ENCODE results near the gene PNLIPRP2.

PNLIPRP2 gene

DNA sequence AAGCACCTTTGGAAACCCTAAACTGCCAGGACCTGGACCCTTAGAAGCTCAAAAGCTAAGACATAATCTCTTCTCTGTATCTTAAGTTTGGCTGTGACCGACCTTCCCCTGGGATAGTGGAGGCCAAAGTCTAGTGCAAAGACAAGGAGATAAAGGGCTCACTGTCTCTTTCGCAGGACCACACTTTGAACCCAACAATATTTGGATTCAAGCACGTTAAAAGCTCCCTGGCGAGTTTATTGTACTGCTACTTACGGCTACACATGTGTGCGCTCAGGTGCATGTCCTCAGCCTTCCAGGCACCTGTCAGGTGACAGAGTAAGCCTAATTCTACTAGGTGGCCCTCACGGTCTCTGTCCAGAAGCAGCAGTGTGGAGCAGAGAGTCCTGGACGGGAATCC lies 55.9 kb downstream of the PNLIPRP2 start:
- in situ Hi-C loops (cut with HindIII; ENCODE audit: low sequenced_read_pairs): no loop called here

DNA sequence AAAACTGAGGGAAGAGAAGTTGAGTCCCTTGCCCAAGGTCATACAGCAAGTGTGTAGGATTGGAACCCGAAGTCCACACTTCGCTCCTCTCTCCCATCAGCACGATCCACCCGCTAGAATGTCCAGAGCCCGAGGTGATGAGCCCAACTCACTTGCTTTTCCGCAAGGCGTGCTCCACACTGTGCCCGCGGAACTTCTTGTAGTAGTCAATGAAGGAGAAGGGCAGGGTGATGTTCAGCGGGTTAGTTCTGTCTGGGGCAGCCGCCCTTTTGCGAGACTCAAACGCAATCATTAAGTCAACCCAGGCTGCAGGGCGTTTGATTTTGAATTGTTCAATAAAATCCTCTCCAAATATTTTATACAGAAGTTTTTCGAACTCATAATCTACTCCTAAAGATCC lies 58.6 kb downstream of the PNLIPRP2 start:
- in situ Hi-C loops (cut with HindIII; ENCODE audit: low sequenced_read_pairs): no loop called here

DNA sequence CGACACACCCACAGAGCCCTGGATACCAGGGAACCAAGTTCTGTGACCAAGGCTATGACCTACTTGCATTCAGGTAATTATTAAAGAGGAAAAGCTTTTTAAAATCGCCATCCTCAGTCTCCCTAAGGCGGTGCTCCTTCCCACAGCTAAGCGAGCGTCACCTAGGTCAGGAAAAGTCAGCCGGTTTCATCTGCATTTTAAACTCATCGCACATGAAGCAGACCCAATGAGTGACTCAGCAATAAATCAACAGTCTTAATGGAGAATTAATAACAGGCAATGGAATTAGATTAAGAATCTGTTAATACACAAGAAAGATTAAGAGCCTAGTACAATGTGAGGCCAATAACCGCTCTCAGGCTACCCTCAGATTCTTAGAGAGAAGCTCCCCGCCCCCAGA lies 62.4 kb downstream of the PNLIPRP2 start:
- in situ Hi-C loops (cut with HindIII; ENCODE audit: low sequenced_read_pairs): no loop called here

DNA sequence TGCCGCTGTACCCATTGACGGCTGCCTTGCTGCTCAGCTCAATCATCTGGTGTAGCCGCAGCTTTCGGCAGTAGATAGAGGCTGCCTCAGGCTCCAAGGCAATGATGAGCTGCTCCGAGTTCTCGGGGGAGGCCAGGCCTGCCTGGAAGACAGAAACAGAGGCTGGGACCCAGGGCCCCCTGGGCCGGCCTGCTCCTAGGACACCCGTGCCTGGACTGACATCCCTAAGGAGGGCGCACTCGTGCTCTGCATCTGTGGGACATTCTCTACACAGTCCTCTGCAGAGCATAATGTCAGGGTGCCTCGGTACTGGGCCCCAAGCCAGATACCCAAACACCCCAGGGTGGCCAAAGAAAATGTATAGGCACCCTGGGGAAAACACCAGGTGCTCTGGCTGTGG lies 63.1 kb downstream of the PNLIPRP2 start:
- in situ Hi-C loops (cut with HindIII; ENCODE audit: low sequenced_read_pairs): no loop called here

DNA sequence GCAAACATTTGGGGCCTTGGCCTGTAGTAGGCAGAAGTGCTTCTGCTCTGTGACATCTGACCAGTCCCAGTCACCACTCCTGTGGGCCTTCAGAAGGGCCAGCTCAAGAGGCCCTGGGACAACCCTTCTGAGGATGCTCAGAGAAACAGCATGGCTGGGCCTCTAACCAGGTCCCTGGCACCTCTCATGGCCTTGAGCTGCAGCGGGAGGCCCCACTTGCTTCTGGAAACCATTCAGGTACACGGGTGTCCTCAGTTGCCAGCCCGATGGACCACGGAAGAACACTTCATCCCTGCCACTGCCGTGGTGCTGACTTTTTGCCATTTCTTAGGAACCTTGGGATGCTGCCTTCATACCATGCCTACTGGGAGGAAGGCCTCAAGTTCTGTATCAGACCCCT lies 64.0 kb downstream of the PNLIPRP2 start:
- in situ Hi-C loops (cut with HindIII; ENCODE audit: low sequenced_read_pairs): loop anchor here (5.0 kb wide), 2 partner anchors 93 to 208 kb away; no protein-coding TSS in a partner anchor

DNA sequence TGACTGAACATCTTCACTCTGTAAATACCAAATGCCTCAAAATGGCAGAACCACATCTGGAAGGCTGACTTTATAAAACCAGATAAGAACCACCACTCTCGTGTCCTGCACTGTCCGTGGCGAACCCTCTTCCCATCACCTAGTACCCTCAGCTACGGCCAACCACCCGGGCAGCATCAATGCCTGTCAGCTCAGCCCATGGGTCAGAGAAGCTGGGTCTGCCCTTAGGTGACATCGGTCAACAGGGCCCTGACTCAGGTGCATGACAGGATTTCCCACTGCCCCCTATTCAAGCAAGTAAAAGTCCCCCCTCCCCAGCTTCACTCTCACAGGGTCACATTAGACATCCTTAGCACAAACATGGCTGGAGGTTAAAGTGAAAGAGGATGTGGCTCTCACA lies 65.1 kb downstream of the PNLIPRP2 start:
- in situ Hi-C loops (cut with HindIII; ENCODE audit: low sequenced_read_pairs): loop anchor here (5.0 kb wide), 2 partner anchors 91 to 206 kb away; no protein-coding TSS in a partner anchor

DNA sequence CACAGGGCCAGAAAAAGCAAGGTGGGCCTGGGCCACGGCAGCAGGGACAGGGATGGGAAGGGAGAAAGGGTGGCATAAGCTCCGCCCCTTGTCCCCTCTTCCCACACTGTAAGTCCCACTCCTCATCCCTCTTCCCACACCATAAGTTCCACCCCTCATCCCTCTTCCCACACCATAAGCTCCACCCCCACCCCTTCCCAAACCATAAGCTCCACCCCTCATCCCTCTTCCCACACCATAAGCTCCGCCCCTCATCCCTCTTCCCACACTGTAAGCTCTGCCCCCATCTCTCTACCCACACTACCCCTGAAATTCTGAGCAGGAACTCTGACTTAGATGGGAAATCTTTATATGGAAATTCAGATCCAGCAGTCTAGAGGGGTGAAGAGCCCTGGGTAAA lies 65.9 kb downstream of the PNLIPRP2 start:
- in situ Hi-C loops (cut with HindIII; ENCODE audit: low sequenced_read_pairs): loop anchor here (5.0 kb wide), 2 partner anchors 91 to 206 kb away; no protein-coding TSS in a partner anchor

DNA sequence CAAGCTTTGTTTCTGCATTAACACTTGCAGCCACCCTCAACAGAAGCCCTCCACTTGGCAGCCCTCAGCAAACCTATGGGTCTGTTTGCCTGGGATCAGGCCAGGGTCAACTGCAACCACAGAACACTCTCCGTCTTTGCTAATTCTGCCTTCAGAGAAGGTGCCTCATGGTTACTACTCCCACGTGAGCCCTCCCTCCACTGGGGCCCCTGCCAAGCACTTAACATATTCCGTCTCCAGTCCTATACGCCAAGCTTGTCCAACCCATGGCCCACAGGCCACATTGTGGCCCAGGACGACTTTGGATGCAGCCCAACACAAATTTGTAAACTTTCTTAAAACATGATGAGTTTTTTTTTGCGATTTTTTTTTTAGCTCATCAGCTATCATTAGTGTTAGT lies 66.9 kb downstream of the PNLIPRP2 start:
- in situ Hi-C loops (cut with HindIII; ENCODE audit: low sequenced_read_pairs): loop anchor here (5.0 kb wide), 2 partner anchors 90 to 205 kb away; no protein-coding TSS in a partner anchor

DNA sequence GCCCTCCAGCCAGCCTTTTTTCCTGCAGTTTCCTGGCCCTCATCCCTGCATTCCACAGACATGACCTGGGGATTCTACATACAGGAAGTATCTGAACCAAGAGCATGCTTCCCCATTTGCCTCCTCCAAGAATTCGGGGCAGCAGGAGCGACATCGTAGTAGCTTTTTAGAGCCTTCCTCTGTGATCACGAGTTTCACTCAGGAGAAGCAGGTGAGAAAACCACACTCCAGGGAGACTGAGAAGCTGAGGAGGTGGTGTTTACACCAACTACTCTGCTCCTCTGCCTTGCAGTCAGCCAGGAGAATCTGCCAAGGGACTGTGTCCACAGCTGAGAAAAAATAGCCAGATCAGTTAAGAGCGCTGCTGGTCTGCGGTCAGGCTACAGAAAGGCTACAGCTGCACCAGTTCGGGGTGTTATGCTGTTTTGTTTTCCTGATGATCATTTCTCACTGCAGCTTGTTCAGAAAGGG lies 67.5 kb downstream of the PNLIPRP2 start:
- in situ Hi-C loops (cut with HindIII; ENCODE audit: low sequenced_read_pairs): loop anchor here (5.0 kb wide), 2 partner anchors 89 to 204 kb away; no protein-coding TSS in a partner anchor

DNA sequence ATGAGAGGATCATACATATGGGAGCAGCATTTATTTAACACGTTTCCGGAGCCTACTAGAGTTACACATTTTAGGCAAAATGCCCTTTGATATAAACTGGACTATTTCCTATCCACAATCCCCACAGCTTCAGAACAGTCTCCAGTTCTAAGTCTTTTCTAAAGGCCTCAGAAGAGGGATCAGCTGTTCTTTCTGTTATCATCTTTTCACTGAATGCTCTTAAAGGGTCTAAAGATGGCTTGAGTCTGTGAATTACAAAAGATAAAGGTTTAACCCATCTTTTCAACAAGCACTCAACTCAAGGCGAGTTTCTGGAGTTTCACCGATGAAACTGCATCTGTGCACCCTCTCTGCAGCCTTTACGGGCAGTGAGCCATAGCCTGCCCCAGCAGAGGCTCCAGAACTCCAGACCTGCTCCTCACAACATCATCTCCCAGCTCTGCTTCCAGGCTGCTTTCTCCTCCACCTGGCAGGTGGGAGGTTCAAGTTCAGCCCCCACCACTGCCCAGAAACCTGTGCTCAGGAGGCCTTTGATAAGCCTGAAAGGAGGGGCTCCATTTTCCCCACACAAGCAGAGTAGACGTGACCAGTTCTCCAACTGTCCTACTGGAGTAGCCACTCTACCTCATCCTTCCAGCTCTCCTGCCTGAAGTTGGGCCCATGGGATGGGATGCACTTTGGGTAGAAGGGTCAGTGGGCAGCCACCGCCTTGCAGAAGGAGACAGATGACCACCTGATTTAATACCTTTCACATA lies 68.2 kb downstream of the PNLIPRP2 start:
- in situ Hi-C loops (cut with HindIII; ENCODE audit: low sequenced_read_pairs): loop anchor here (5.0 kb wide), 2 partner anchors 88 to 203 kb away; no protein-coding TSS in a partner anchor

DNA sequence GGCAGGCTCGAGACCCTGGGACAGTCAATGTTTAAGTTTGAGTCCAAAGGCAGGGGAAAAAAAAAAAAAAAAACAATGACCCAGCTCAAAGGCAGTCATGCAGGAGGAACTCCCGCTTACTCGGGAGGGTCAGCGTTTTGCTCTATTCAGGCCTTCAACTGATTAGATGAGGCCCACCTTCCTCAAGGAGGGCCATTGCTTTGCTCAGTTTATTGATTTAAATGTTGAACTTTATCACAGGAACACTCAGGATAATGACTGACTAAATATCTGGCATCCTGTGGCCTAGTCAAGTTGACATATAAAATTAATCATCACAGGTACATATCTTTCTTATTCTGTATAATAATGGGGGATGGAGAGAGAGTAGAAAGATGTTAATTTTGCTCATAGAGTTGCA lies 69.0 kb downstream of the PNLIPRP2 start:
- in situ Hi-C loops (cut with HindIII; ENCODE audit: low sequenced_read_pairs): loop anchor here (5.0 kb wide), 2 partner anchors 88 to 203 kb away; no protein-coding TSS in a partner anchor

DNA sequence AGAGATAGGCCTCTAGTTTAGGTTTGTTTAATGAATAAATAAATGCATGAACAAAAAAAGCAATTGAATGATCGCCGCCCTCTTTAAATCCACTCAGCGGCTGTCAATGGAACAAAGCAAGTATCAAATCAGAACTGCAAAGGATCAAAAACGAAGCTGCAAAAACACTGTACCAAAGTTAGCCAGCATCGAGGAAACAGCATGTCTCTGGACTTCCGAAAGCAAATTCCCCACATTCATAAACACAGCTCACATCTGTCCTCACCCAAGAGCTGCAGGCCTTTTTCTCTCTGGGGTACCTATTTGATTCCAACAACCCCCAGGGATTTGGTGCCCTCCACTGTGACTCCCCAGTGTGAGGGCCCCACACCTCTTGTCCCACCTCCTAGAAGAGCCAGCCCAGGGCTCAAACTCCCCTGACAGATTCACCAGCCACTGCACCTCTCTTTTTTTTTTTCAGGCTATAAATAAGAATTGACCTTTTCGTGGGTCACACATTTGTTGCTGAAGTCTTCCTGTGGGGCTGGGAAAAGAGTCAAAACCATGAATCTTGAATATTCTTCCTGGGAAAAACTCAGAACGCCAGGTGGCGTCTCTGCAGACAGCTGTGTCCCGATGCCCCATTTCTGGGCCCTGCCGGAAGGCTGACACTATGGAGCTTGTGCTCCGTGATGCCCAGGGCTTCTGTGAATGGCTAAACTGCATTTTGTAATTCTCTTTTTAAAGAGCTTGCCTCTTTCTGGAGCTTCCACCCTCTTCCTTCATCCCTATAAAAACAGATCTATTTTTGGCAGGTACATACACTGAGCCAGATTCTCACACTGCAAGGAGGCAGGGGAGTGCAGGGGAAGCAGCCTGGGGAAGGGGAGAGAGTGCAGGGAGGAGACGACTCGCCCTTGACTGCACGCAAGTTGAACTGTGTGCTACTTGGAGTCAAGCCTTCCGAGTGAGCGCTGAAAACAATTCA lies 69.9 kb downstream of the PNLIPRP2 start:
- in situ Hi-C loops (cut with HindIII; ENCODE audit: low sequenced_read_pairs): no loop called here

DNA sequence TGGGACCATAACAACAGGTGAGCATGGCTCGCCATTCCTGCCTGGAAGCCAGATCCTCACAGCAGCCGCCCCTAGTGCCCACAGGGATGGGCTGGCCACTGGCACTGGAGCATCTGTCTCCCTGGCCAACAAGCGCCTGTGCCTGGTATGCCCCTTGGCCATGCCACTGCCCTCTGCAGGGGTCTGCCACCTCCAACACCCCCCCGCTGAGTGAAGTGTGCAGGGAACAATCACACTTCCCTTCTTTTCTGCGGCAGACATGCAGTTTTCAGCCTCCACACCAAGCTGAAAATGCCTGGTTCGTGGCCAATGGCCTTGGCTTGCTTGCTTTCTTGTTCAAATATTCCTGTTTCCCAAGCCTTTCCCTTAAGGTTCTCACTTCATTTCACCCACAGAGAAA lies 70.9 kb downstream of the PNLIPRP2 start:
- in situ Hi-C loops (cut with HindIII; ENCODE audit: low sequenced_read_pairs): no loop called here

DNA sequence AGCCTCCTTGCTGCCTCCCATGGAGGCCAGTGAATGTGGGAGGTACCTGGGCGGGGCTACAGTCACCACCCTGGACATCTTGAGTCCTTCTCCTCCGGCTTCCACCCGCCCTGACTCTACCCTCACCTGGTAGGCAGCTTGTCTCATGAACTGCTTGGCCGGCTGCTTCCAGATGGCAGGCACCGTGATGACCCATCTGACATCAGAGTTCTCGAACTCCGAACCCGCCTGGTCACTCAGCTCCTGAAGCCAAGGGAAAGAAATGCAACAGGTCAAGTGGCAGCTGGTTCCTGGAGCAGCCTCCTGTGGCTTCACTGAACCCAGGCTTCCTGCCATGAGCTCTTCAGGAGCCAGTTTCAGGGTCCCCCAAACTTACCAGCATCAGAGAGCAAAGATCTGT lies 71.5 kb downstream of the PNLIPRP2 start:
- in situ Hi-C loops (cut with HindIII; ENCODE audit: low sequenced_read_pairs): no loop called here

DNA sequence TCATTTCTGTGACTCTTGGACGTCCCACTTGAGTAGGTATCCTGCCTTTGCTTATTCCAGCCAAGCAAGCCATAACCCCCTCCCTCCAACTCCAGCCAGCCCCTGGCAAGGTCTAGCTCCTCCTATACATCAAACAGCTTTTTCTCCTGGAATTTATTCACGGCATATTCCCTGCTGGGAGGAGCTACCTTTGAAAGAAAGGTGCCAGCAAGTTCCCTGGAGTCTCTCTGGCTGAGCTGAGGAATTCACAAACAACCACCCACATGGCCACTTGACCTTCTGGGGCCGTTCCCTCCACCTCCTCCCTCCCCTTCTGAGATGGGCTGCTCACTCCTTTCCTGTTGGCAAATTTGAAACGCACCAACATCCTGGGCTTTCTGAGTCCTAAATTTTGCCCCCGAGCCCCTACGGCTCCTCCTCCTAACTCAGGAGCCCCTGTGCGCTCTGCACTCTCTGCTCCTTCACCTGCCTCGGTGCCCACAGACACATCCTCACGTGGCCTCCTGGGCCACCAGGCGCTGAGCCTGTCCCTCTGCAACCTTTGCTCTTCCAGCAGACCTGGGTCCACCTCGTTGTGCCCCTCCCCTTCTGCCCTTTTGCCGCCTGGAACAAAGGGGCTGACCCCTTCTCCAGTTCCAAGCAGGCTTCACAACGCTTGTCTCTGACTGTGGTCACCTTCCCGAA lies 73.6 kb downstream of the PNLIPRP2 start:
- in situ Hi-C loops (cut with HindIII; ENCODE audit: low sequenced_read_pairs): no loop called here
